IMR-90 (cell line): Measurements from ENCODE around the gene SHLD1. TPM values are rescaled to one million over a fixed set of nuclear protein-coding genes. Genes with fewer than 3 reads are reported as not detected.
"Not testable (repeated sequence)": the region's sequence is repeated elsewhere in the genome, so short reads cannot be mapped to it uniquely, and the experiment has no call there.

Experiments used
- ATAC-seq: fragments of 200-7000 bp; cut with Tn5 transposase; 2 replicates; pipeline ENCODE4 v1.9.1; 2020; ENCODE audit warnings: low read depth, mild to moderate bottlenecking, moderate library complexity
- BruUV-seq: library from RNA; stranded (reverse); fragments of 400-500 nt; replicated peaks from 2 replicates; lab custom pipeline; 2021; lab: Mats Ljungman, UMichigan
- CTCF ChIA-PET: fragments of 300-600 bp; formaldehyde crosslinking; extraction: SDS; loops from one replicate; lab custom pipeline; 2021; ENCODE audit warnings: antibody characterized with exemption; lab: Yijun Ruan, JAX
- POLR2A ChIA-PET: fragments of 300-600 bp; sonication (Branson Sonifier 250); formaldehyde crosslinking; loops from one replicate; lab custom pipeline; 2022; ENCODE audit warnings: antibody characterized with exemption; ENCODE audit not compliant: unreplicated experiment; lab: Charles Lee
- DNase-seq: peaks from one replicate; pipeline ENCODE4 v3.0.0; 2013
- H2AFZ ChIP-seq: replicated peaks from 2 replicates; pipeline ENCODE3; 2013; ENCODE audit warnings: low read length, mild to moderate bottlenecking; ENCODE audit not compliant: poor library complexity
- H2AK5ac ChIP-seq: 2 replicates; pipeline ENCODE4 v1.6.1; 2013; ENCODE audit warnings: low read depth, low read length, inconsistent platforms
- H2AK9ac ChIP-seq: replicated peaks from 2 replicates; pipeline ENCODE3; 2013; ENCODE audit warnings: mild to moderate bottlenecking, low read depth, low read length, moderate library complexity; ENCODE audit not compliant: poor library complexity
- H2BK120ac ChIP-seq: 2 replicates; pipeline ENCODE4 v1.6.1; 2013; ENCODE audit warnings: low read depth, low read length, inconsistent platforms
- H2BK15ac ChIP-seq: 3 replicates; pipeline ENCODE4 v1.6.1; 2013; ENCODE audit warnings: low read depth, low read length, inconsistent platforms
- H2BK20ac ChIP-seq: 2 replicates; pipeline ENCODE4 v1.6.1; 2013; ENCODE audit warnings: low read depth, mild to moderate bottlenecking, inconsistent platforms, low read length, moderate library complexity
- H2BK5ac ChIP-seq: 2 replicates; pipeline ENCODE4 v1.6.1; 2013; ENCODE audit warnings: mild to moderate bottlenecking, low read depth, low read length, inconsistent platforms; ENCODE audit not compliant: poor library complexity, severe bottlenecking
- H3K14ac ChIP-seq: replicated peaks from 2 replicates; pipeline ENCODE4 v1.6.1; 2013; ENCODE audit warnings: low read depth, low read length, inconsistent platforms
- H3K18ac ChIP-seq: 2 replicates; pipeline ENCODE4 v1.6.1; 2013; ENCODE audit warnings: low read depth, low read length, control low read depth
- H3K23ac ChIP-seq: 2 replicates; pipeline ENCODE4 v1.6.1; 2013; ENCODE audit warnings: low read depth, low read length, inconsistent platforms
- H3K27ac ChIP-seq: 2 replicates; pipeline ENCODE4 v1.5.1; 2013; ENCODE audit warnings: mild to moderate bottlenecking, control low read depth, low read length; ENCODE audit not compliant: insufficient read depth
- H3K27me3 ChIP-seq: 2 replicates; pipeline ENCODE4 v1.6.1; 2013; ENCODE audit warnings: low read length; ENCODE audit not compliant: control insufficient read depth, insufficient read depth
- H3K36me3 ChIP-seq: 2 replicates; pipeline ENCODE4 v1.6.1; 2013; ENCODE audit warnings: low read length, mixed read lengths; ENCODE audit not compliant: control insufficient read depth, insufficient read depth
- H3K4ac ChIP-seq: 2 replicates; pipeline ENCODE4 v1.6.1; 2013; ENCODE audit warnings: low read depth, low read length, inconsistent platforms
- H3K4me1 ChIP-seq: 2 replicates; pipeline ENCODE4 v1.6.1; 2013; ENCODE audit warnings: low read length, mixed read lengths; ENCODE audit not compliant: control insufficient read depth, insufficient read depth
- H3K4me2 ChIP-seq: 2 replicates; pipeline ENCODE4 v1.6.1; 2013; ENCODE audit warnings: low read depth, mild to moderate bottlenecking, control low read depth, low read length, moderate library complexity
- H3K4me3 ChIP-seq: 2 replicates; pipeline ENCODE4 v1.5.1; 2013; ENCODE audit warnings: low read depth, mild to moderate bottlenecking, control low read depth, low read length, moderate library complexity; ENCODE audit not compliant: insufficient read depth
- H3K56ac ChIP-seq: 2 replicates; pipeline ENCODE4 v1.6.1; 2013; ENCODE audit warnings: low read length, inconsistent platforms; ENCODE audit not compliant: insufficient read depth; ENCODE audit errors: extremely low read depth
- H3K79me1 ChIP-seq, 2 experiments: 2 replicates each; pipeline ENCODE4 v1.6.1; 2013; ENCODE audit warnings: low read length in 2 of 2, inconsistent platforms in 1 of 2, low read depth in 1 of 2
- H3K9ac ChIP-seq: 2 replicates; pipeline ENCODE4 v1.6.1; 2013; ENCODE audit warnings: low read depth, low read length, control low read depth
- H3K9me1 ChIP-seq: 2 replicates; pipeline ENCODE4 v1.6.1; 2013; ENCODE audit warnings: low read length, inconsistent platforms; ENCODE audit not compliant: insufficient read depth
- H3K9me3 ChIP-seq: 2 replicates; pipeline ENCODE4 v1.6.1; 2013; ENCODE audit warnings: low read length; ENCODE audit not compliant: control insufficient read depth, insufficient read depth
- H4K20me1 ChIP-seq: 2 replicates; pipeline ENCODE4 v1.6.1; 2013; ENCODE audit warnings: low read length, inconsistent platforms; ENCODE audit not compliant: insufficient read depth
- H4K5ac ChIP-seq: 2 replicates; pipeline ENCODE4 v1.6.1; 2013; ENCODE audit warnings: mild to moderate bottlenecking, low read depth, low read length, control low read depth
- H4K8ac ChIP-seq, 2 experiments: 2 replicates each; pipeline ENCODE4 v1.6.1; 2013; ENCODE audit warnings: low read depth in 2 of 2, low read length in 2 of 2, control low read depth in 1 of 2, inconsistent platforms in 1 of 2
- H4K91ac ChIP-seq: 2 replicates; pipeline ENCODE4 v1.6.1; 2013; ENCODE audit warnings: low read depth, low read length, inconsistent platforms; ENCODE audit not compliant: insufficient read depth
- WGBS, 2 experiments: methylation state at CpG; one replicate each; pipeline versions ENCODE4 v1.1.5 to v1.1.7; 2013; ENCODE audit warnings: missing lambda C conversion rate in 2 of 2; ENCODE audit not compliant: insufficient read length in 1 of 2; ENCODE audit errors: extremely low coverage in 2 of 2; 5-methylcytosine and 5-hydroxymethylcytosine counted together
- dilution Hi-C: fragments of 300-500 bp; cut with HindIII; formaldehyde crosslinking; loops from one replicate; pipeline ENCODE4 v1.14.3; 2018; ENCODE audit warnings: low sequenced_read_pairs; ENCODE audit not compliant: unreplicated experiment
- in situ Hi-C: fragments of 300-500 bp; cut with MboI; formaldehyde crosslinking; loops from 3 replicates; pipeline ENCODE4 v1.14.3; 2019; ENCODE audit warnings: low sequenced_read_pairs, inconsistent platforms, mixed read lengths
- intact Hi-C: fragments of 100-400 bp; cut with micrococcal nuclease; formaldehyde crosslinking; loops from 2 replicates; pipeline ENCODE4 v1.10.0; 2022
- polyA plus RNA-seq, 3 experiments: library from polyadenylated mRNA; depleted of rRNA; stranded (reverse); fragments of >200 nt; gene quantifications; 2 replicates each; pipeline ENCODE4 v1.2.3, GENCODE V29; 2012; ENCODE audit warnings: low replicate concordance in 1 of 3
- total RNA-seq: library from RNA; depleted of rRNA; stranded (reverse); fragments of >200 nt; gene quantifications from 2 replicates; pipeline ENCODE4 v1.2.3, GENCODE V29; 2012

Gene SHLD1
- total and polyA plus RNA-seq, 2 of the 4 experiments (the other 2 are of a cell fraction) = 2.6 to 3.0 TPM

DNA sequence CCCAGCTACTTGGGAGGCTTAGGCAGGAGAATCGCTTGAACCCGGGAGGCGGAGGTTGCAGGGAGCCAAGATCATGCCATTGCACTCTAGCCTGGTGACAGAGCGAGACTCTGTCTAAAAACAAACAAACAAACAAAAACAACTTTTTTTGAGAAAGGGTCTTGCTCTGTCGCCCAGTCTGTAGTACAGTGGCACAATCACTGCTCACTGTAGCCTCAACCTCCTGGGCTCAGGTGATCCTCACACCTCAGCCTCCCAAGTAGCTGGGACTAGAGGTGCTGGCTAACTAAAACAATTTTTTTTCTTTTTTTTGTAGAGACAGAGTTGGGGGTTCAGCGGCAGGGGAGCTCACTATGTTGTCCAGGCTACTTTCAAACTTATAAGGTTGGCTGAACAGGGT, 28.8 kb upstream of the SHLD1 start:
- H2AFZ ChIP-seq, in situ Hi-C loops, H3K4me3 ChIP-seq, H3K27me3 ChIP-seq, ATAC-seq, H2AK9ac ChIP-seq, H2BK20ac ChIP-seq, CTCF ChIA-PET, H2BK120ac ChIP-seq, BruUV-seq, H3K79me1 ChIP-seq, H3K18ac ChIP-seq, H3K4ac ChIP-seq, H2BK15ac ChIP-seq, H3K14ac ChIP-seq, H4K91ac ChIP-seq, H2BK5ac ChIP-seq, H3K4me1 ChIP-seq, H3K4me2 ChIP-seq, H3K23ac ChIP-seq, H3K27ac ChIP-seq, DNase-seq, H4K20me1 ChIP-seq, H3K56ac ChIP-seq, H2AK5ac ChIP-seq, H4K8ac ChIP-seq, H3K9ac ChIP-seq, H3K36me3 ChIP-seq, intact Hi-C loops, H3K9me1 ChIP-seq, dilution Hi-C loops, H4K5ac ChIP-seq, H3K9me3 ChIP-seq, POLR2A ChIA-PET: not testable (repeated sequence)
- 80% methylated on average over 1 of the region's 6 CpGs; no CpG with 5 or more reads in 1 of the 2 experiments for WGBS, 2 experiments
